H1 (cell line): ENCODE measurements around the gene DHDH. TPM values are rescaled to one million over a fixed set of nuclear protein-coding genes. Genes with fewer than 3 reads are reported as not detected.

Experiments
- CTCF ChIA-PET: fragments of 300-600 bp; sonication (Branson Sonifier 250); formaldehyde crosslinking; loops from one replicate; lab custom pipeline; 2021; ENCODE audit not compliant: partially characterized antibody; lab: Charles Lee
- POLR2A ChIA-PET: fragments of 300-600 bp; sonication (Branson Sonifier 250); formaldehyde crosslinking; loops from one replicate; lab custom pipeline; 2021; ENCODE audit warnings: inconsistent platforms; ENCODE audit not compliant: partially characterized antibody; lab: Charles Lee
- DNase-seq, 2 experiments: peaks; one replicate each; pipeline versions ENCODE4 v3.0.0 to v3.0.0-alpha.2; 2010 to 2022; ENCODE audit warnings: low spot score in 2 of 2, low read depth in 1 of 2, mixed read lengths in 1 of 2
- FAIRE-seq: peaks from 2 replicates; lab custom pipeline; 2011; peaks lifted over from hg19 to GRCh38; lab: Jason Lieb, UNC
- H2AFZ ChIP-seq: 2 replicates; pipeline ENCODE4 v1.8.1; 2012; ENCODE audit warnings: low read length, inconsistent platforms
- H2AK5ac ChIP-seq: 2 replicates; pipeline ENCODE4 v1.6.1; 2013; ENCODE audit warnings: low read depth, low read length
- H2BK120ac ChIP-seq: replicated peaks from 2 replicates; pipeline ENCODE3; 2013; ENCODE audit warnings: low read depth, low read length, inconsistent platforms
- H2BK12ac ChIP-seq: 2 replicates; pipeline ENCODE4 v1.6.1; 2013; ENCODE audit warnings: low read depth, low read length
- H2BK15ac ChIP-seq: 2 replicates; pipeline ENCODE4 v1.6.1; 2013; ENCODE audit warnings: low read length
- H2BK20ac ChIP-seq: 2 replicates; pipeline ENCODE4 v1.6.1; 2013; ENCODE audit warnings: low read length
- H2BK5ac ChIP-seq: 2 replicates; pipeline ENCODE4 v1.6.1; 2013; ENCODE audit warnings: low read depth, low read length
- H3K14ac ChIP-seq: 2 replicates; pipeline ENCODE4 v1.6.1; 2013; ENCODE audit warnings: inconsistent platforms; ENCODE audit not compliant: insufficient read length
- H3K18ac ChIP-seq: 2 replicates; pipeline ENCODE4 v1.6.1; 2013; ENCODE audit warnings: low read length; ENCODE audit errors: extremely low read depth
- H3K23ac ChIP-seq: 2 replicates; pipeline ENCODE4 v1.6.1; 2013; ENCODE audit warnings: inconsistent platforms; ENCODE audit not compliant: insufficient read length
- H3K23me2 ChIP-seq: 2 replicates; pipeline ENCODE4 v1.6.1; 2013; ENCODE audit warnings: low read depth, low read length
- H3K27ac ChIP-seq: 2 replicates; pipeline ENCODE4 v1.6.1; 2011; ENCODE audit warnings: low read depth, low read length, inconsistent platforms
- H3K27me3 ChIP-seq, 4 experiments: replicated peaks in 1 of 4; 1 replicate in 1 of 4; 2 replicates in 3 of 4; pipeline versions ENCODE4 v1.6.1 to v1.8.1; 2011 to 2013; ENCODE audit warnings: low read length in 3 of 4, mild to moderate bottlenecking in 3 of 4, inconsistent platforms in 2 of 4, mixed read lengths in 2 of 4, moderate library complexity in 1 of 4; ENCODE audit not compliant: control insufficient read depth in 3 of 4, insufficient read depth in 3 of 4; ENCODE audit errors: extremely low read depth in 1 of 4
- H3K36me3 ChIP-seq, 4 experiments: 2 replicates each; pipeline versions ENCODE4 v1.6.1 to v1.8.1; 2011 to 2013; ENCODE audit warnings: mild to moderate bottlenecking in 4 of 4, low read length in 3 of 4, moderate library complexity in 2 of 4, control low read depth in 1 of 4, inconsistent platforms in 1 of 4; ENCODE audit not compliant: insufficient read depth in 4 of 4, control insufficient read depth in 2 of 4
- H3K4ac ChIP-seq: replicated peaks from 2 replicates; pipeline ENCODE3; 2013; ENCODE audit warnings: low read length, low read depth, mixed read lengths, inconsistent platforms; ENCODE audit not compliant: insufficient read length
- H3K4me1 ChIP-seq, 4 experiments: replicated peaks in 1 of 4; 1 replicate in 1 of 4; 2 replicates in 3 of 4; pipeline versions ENCODE4 v1.6.1 to v1.8.1; 2011 to 2013; ENCODE audit warnings: low read length in 3 of 4, inconsistent platforms in 2 of 4, mixed read lengths in 1 of 4; ENCODE audit not compliant: insufficient read depth in 4 of 4, control insufficient read depth in 3 of 4
- H3K4me2 ChIP-seq, 2 experiments: 2 replicates each; pipeline versions ENCODE4 v1.6.1 to v1.8.1; 2011 to 2013; ENCODE audit warnings: low read depth in 2 of 2, low read length in 2 of 2, control low read depth in 1 of 2, inconsistent platforms in 1 of 2, mild to moderate bottlenecking in 1 of 2; ENCODE audit not compliant: insufficient read depth in 1 of 2
- H3K4me3 ChIP-seq, 4 experiments: fragments of 200-600, 300-600 bp in 1 of 4; sonication (generic), shearing (Covaris generic), sonication (Bioruptor Twin) in 1 of 4; 2 replicates each; pipeline versions ENCODE4 v1.5.1 to v1.8.1; 2011 to 2016; ENCODE audit warnings: low read length in 4 of 4, low read depth in 3 of 4, control low read depth in 2 of 4, inconsistent platforms in 2 of 4, mild to moderate bottlenecking in 2 of 4, mixed read lengths in 1 of 4, moderate library complexity in 1 of 4; ENCODE audit not compliant: insufficient read depth in 2 of 4; ENCODE audit errors: extremely low read depth in 1 of 4
- H3K56ac ChIP-seq: replicated peaks from 2 replicates; pipeline ENCODE3; 2013; ENCODE audit warnings: low read depth, mild to moderate bottlenecking, mixed read lengths, low read length, inconsistent platforms; ENCODE audit not compliant: insufficient read length
- H3K79me1 ChIP-seq: 2 replicates; pipeline ENCODE4 v1.6.1; 2013; ENCODE audit warnings: low read depth, low read length, control low read depth
- H3K79me2 ChIP-seq, 2 experiments: 2 replicates each; pipeline versions ENCODE4 v1.6.1 to v1.8.1; 2012 to 2013; ENCODE audit warnings: low read length in 2 of 2, mild to moderate bottlenecking in 2 of 2, inconsistent platforms in 1 of 2; ENCODE audit not compliant: insufficient read depth in 2 of 2, control insufficient read depth in 1 of 2
- H3K9ac ChIP-seq, 4 experiments: replicated peaks in 1 of 4; 1 replicate in 1 of 4; 2 replicates in 3 of 4; pipeline versions ENCODE4 v1.6.1 to v1.8.1; 2011 to 2013; ENCODE audit warnings: low read depth in 3 of 4, low read length in 3 of 4, control low read depth in 2 of 4, mild to moderate bottlenecking in 2 of 4, moderate library complexity in 2 of 4, inconsistent platforms in 1 of 4; ENCODE audit errors: extremely low read depth in 1 of 4
- H3K9me3 ChIP-seq, 2 experiments: 2 replicates each; pipeline versions ENCODE4 v1.6.1 to v1.8.1; 2012 to 2013; ENCODE audit warnings: mild to moderate bottlenecking in 2 of 2, moderate library complexity in 2 of 2, control low read depth in 1 of 2, inconsistent platforms in 1 of 2, low read depth in 1 of 2, low read length in 1 of 2, mixed read lengths in 1 of 2; ENCODE audit not compliant: insufficient read depth in 2 of 2
- H4K20me1 ChIP-seq, 2 experiments: replicated peaks in 1 of 2; 2 replicates each; pipeline versions ENCODE3 to v1.8.1; 2011 to 2013; ENCODE audit warnings: inconsistent platforms in 2 of 2, low read length in 2 of 2, mild to moderate bottlenecking in 1 of 2; ENCODE audit not compliant: insufficient read depth in 2 of 2, control insufficient read depth in 1 of 2
- H4K5ac ChIP-seq: 2 replicates; pipeline ENCODE4 v1.6.1; 2013; ENCODE audit warnings: low read length, low read depth, mixed read lengths, inconsistent platforms; ENCODE audit not compliant: insufficient read length
- H4K8ac ChIP-seq: 2 replicates; pipeline ENCODE4 v1.8.0; 2013; ENCODE audit warnings: mild to moderate bottlenecking, moderate library complexity, low read length, inconsistent platforms; ENCODE audit not compliant: insufficient read depth; ENCODE audit errors: extremely low read depth
- H4K91ac ChIP-seq: replicated peaks from 2 replicates; pipeline ENCODE3; 2013; ENCODE audit warnings: low read length, mixed read lengths, inconsistent platforms; ENCODE audit not compliant: insufficient read length
- ATF2 ChIP-seq: IDR thresholded peaks from 2 replicates; pipeline ENCODE4 v1.6.1; 2012; ENCODE audit warnings: low read length, inconsistent platforms
- EP300 ChIP-seq, 2 experiments: IDR thresholded peaks; 1 replicate in 1 of 2; 2 replicates in 1 of 2; pipeline ENCODE4 v1.6.1; 2011 to 2012; ENCODE audit warnings: low read depth in 2 of 2, low read length in 2 of 2, mild to moderate bottlenecking in 2 of 2, borderline replicate concordance in 1 of 2, inconsistent platforms in 1 of 2, moderate library complexity in 1 of 2
- EZH2 ChIP-seq: fragments of 200-600 bp; sonication (generic); IDR thresholded peaks from 2 replicates; pipeline ENCODE4 v1.7.1; 2012; ENCODE audit warnings: low read depth, mild to moderate bottlenecking, moderate library complexity, low read length, inconsistent platforms; ENCODE audit not compliant: severe bottlenecking
- HDAC2 ChIP-seq, 2 experiments: fragments of 300-600 bp in 1 of 2; sonication (generic) in 1 of 2; IDR thresholded peaks; 2 replicates each; pipeline ENCODE4 v1.6.1; 2011 to 2012; ENCODE audit warnings: low read depth in 2 of 2, low read length in 2 of 2, mild to moderate bottlenecking in 2 of 2, moderate library complexity in 2 of 2, borderline replicate concordance in 1 of 2, inconsistent platforms in 1 of 2
- PHF8 ChIP-seq: fragments of 200-600 bp; sonication (generic); conservative IDR thresholded peaks from 2 replicates; pipeline ENCODE4 v1.7.1; 2012; ENCODE audit warnings: low read depth, mild to moderate bottlenecking, inconsistent platforms, low read length, moderate library complexity
- POU5F1 ChIP-seq: IDR thresholded peaks from 2 replicates; pipeline ENCODE4 v1.6.1; 2011; ENCODE audit warnings: low read depth, mild to moderate bottlenecking, low read length, moderate library complexity
- RFX5 ChIP-seq: IDR thresholded peaks from 2 replicates; pipeline ENCODE4 v1.6.1; 2011; ENCODE audit warnings: low read depth, low read length, improper control_type of control experiment, borderline replicate concordance
- TAF1 ChIP-seq: IDR thresholded peaks from 2 replicates; pipeline ENCODE4 v1.6.1; 2011; ENCODE audit warnings: mild to moderate bottlenecking, low read depth, low read length
- TBP ChIP-seq: IDR thresholded peaks from 2 replicates; pipeline ENCODE4 v1.6.1; 2011; ENCODE audit warnings: low read depth, low read length, improper control_type of control experiment
- YY1 ChIP-seq: IDR thresholded peaks from 2 replicates; pipeline ENCODE4 v1.6.1; 2011; ENCODE audit warnings: low read depth, mild to moderate bottlenecking, low read length
- ZNF274 ChIP-seq: IDR thresholded peaks from 2 replicates; pipeline ENCODE4 v1.7.0; 2012; ENCODE audit warnings: low read length, borderline replicate concordance; ENCODE audit errors: extremely low read depth
- WGBS, 2 experiments: shearing (Covaris generic) in 1 of 2; methylation state at CpG; one replicate each; pipeline versions ENCODE4 v1.1.6 to v1.1.7; 2013 to 2015; ENCODE audit warnings: low lambda C conversion rate in 2 of 2, mixed read lengths in 2 of 2, inconsistent platforms in 1 of 2, low coverage in 1 of 2, missing lambda C conversion rate in 1 of 2; ENCODE audit not compliant: insufficient replicate concordance in 2 of 2, insufficient coverage in 1 of 2, insufficient read length in 1 of 2; ENCODE audit errors: extremely low coverage in 1 of 2, missing lambda C conversion rate in 1 of 2; 5-methylcytosine and 5-hydroxymethylcytosine counted together
- polyA plus RNA-seq, 7 experiments: library from polyadenylated mRNA; depleted of rRNA in 3 of 7; stranded (reverse) in 5 of 7; unstranded in 2 of 7; fragments of >200 nt in 5 of 7; fragments of 200-250 nt in 2 of 7; gene quantifications; 1 replicate in 5 of 7; 2 replicates in 1 of 7; 4 replicates in 1 of 7; pipeline versions ENCODE4 v1.2.1 to v1.2.3, GENCODE V29; 2011 to 2013; ENCODE audit warnings: missing spikeins in 2 of 7, mixed read lengths in 2 of 7
- total RNA-seq: library from RNA; stranded (reverse); fragmentation: NEBNext Ultra II Directional; extraction: Animal tissue kit (Norgen Biotek cat#: 25700); gene quantifications from 2 replicates; pipeline ENCODE4 v1.2.1, GENCODE V29; 2021

The DHDH gene
- total and polyA plus RNA-seq, 2 of the 8 experiments (the other 6 are each of a cell fraction or from before 2014, with no cell fraction given): 2.2 to 2.8 TPM

- CTCF ChIA-PET: interaction anchor here (1.2 to 2.9 kb wide), 2 partner anchors 11 to 17 kb away, joined by 5 to 13 read pairs; no protein-coding TSS in a partner anchor
- no peak overlapping the region for H2BK12ac ChIP-seq
- H2AFZ ChIP-seq: no peak overlapping the region
- no peak overlapping the region for H2AK5ac ChIP-seq
- H3K27ac ChIP-seq: no peak overlapping the region
- H2BK15ac ChIP-seq: no peak overlapping the region
- H3K4me1 ChIP-seq: peaks cover 0 to 1% (median 0%) of the 10 kb centered on the region in 4 experiments; a peak in 2 of 7 replicates
- H2BK20ac ChIP-seq: no peak overlapping the region
- H2BK120ac ChIP-seq: no peak overlapping the region
- H3K14ac ChIP-seq: no peak overlapping the region
- H3K27me3 ChIP-seq: no peaks in the 10 kb centered on the region
- peaks cover 3 to 25% (median 10%) of the 10 kb centered on the region in 4 experiments; a peak in 5 of 8 replicates for H3K36me3 ChIP-seq
- no peak overlapping the region for H3K23ac ChIP-seq
- H3K23me2 ChIP-seq: peaks cover 4% of the 10 kb centered on the region; the same call in 1 of the 2 replicates
- H3K18ac ChIP-seq: no peak overlapping the region
- peaks cover 0 to 7% of the 10 kb centered on the region in 2 experiments; a peak in 1 of 4 replicates for H3K79me2 ChIP-seq
- no peak overlapping the region for H4K91ac ChIP-seq
- no peak for FAIRE-seq
- H4K20me1 ChIP-seq: peaks cover 0 to 10% of the 10 kb centered on the region in 2 experiments
- POLR2A ChIA-PET: interaction anchor here (1.1 to 1.2 kb wide), 2 partner anchors 19 to 20 kb away, joined by 3 read pairs; no protein-coding TSS in a partner anchor
- H4K5ac ChIP-seq: no peak overlapping the region
- no peak overlapping the region for H2BK5ac ChIP-seq
- no peak overlapping the region for H4K8ac ChIP-seq
- H3K4ac ChIP-seq: no peak overlapping the region
- no peaks in the 10 kb centered on the region for H3K9me3 ChIP-seq
- H3K9ac ChIP-seq: no peak overlapping the region
- TF ChIP-seq POU5F1 (no peak), ZNF274 (no peak), EZH2 (no peak), TAF1 (no peak), PHF8 (no peak), YY1 (no peak), RFX5 (no peak), HDAC2 (IDR thresholded peaks at IDR 0.05; ENCODE audit: borderline replicate concordance in 1 of 2, low read depth in 2 of 2, low read length in 2 of 2) (no peak), ATF2 (no peak), EP300 (IDR thresholded peaks at IDR 0.05; ENCODE audit: borderline replicate concordance in 1 of 2, low read depth in 2 of 2, low read length in 2 of 2) (no peak), TBP (no peak)
- TF ChIP-seq, all 59 proteins: peak for 0
- H3K79me1 ChIP-seq: peaks cover 4% of the 10 kb centered on the region
- H3K4me3 ChIP-seq: no peak overlapping the region
- DNase-seq: no peak
- no peak overlapping the region for H3K4me2 ChIP-seq
- no peak overlapping the region for H3K56ac ChIP-seq
- 90% methylated on average over 7 of the region's 7 CpGs; no CpG with 5 or more reads in 1 of the 2 experiments for WGBS, 2 experiments
Observed at GRCh38 chr19:48988286-48988685, 54.8 kb downstream of the DHDH start.
